OCI-LY7 (cell line): Measurements from ENCODE around the gene TMEM86B. TPM values are rescaled to one million over a fixed set of nuclear protein-coding genes. Genes with fewer than 3 reads are reported as not detected.

Source experiments
- BruUV-seq: library from RNA; stranded (reverse); fragments of 400-500 nt; replicated peaks from 2 replicates; lab custom pipeline; 2021; lab: Mats Ljungman, UMichigan
- CTCF ChIA-PET: fragments of 300-600 bp; sonication (Branson Sonifier 250); formaldehyde crosslinking; loops from one replicate; lab custom pipeline; 2022; ENCODE audit warnings: antibody characterized with exemption; ENCODE audit not compliant: unreplicated experiment; lab: Charles Lee
- POLR2A ChIA-PET: fragments of 300-600 bp; sonication (Branson Sonifier 250); formaldehyde crosslinking; loops from one replicate; lab custom pipeline; 2022; ENCODE audit warnings: antibody characterized with exemption; lab: Charles Lee
- DNase-seq: peaks from one replicate; pipeline ENCODE4 v3.0.0-alpha.2; 2015; ENCODE audit warnings: low spot score
- H2AFZ ChIP-seq: fragments of 200-600 bp; sonication (generic), shearing (Covaris generic); 2 replicates; pipeline ENCODE4 v1.6.1; 2014; ENCODE audit warnings: mild to moderate bottlenecking, antibody characterized with exemption, low read length, moderate library complexity
- H3K27ac ChIP-seq: fragments of 200-600 bp; sonication (generic); 2 replicates; pipeline ENCODE4 v1.5.1; 2014; ENCODE audit warnings: mixed run types, low read depth, mild to moderate bottlenecking, moderate library complexity, low read length, inconsistent platforms; ENCODE audit not compliant: poor library complexity, severe bottlenecking
- H3K36me3 ChIP-seq: fragments of 200-600 bp; sonication (generic); 2 replicates; pipeline ENCODE4 v1.6.1; 2014; ENCODE audit warnings: mild to moderate bottlenecking, antibody characterized with exemption, low read length, moderate library complexity, mixed read lengths; ENCODE audit not compliant: insufficient read depth
- H3K4me1 ChIP-seq: fragments of 200-600 bp; sonication (generic); 2 replicates; pipeline ENCODE4 v1.5.1; 2014; ENCODE audit warnings: mild to moderate bottlenecking, low read length; ENCODE audit not compliant: insufficient read depth, poor library complexity, severe bottlenecking
- H3K4me2 ChIP-seq: fragments of 200-600 bp; sonication (generic); 2 replicates; pipeline ENCODE4 v1.6.1; 2014; ENCODE audit warnings: mild to moderate bottlenecking, low read length
- H3K4me3 ChIP-seq: fragments of 200-600 bp; sonication (generic); 2 replicates; pipeline ENCODE4 v1.5.1; 2014; ENCODE audit warnings: mild to moderate bottlenecking, low read depth, low read length; ENCODE audit not compliant: poor library complexity, severe bottlenecking
- H3K79me2 ChIP-seq: fragments of 200-600 bp; sonication (generic); 2 replicates; pipeline ENCODE4 v1.6.1; 2016; ENCODE audit warnings: low read depth, mild to moderate bottlenecking, low read length, moderate library complexity, mixed read lengths; ENCODE audit not compliant: insufficient read depth
- H3K9me2 ChIP-seq: fragments of 200-600 bp; sonication (generic); 2 replicates; pipeline ENCODE4 v1.6.1; 2016; ENCODE audit warnings: mild to moderate bottlenecking, low read length, mixed read lengths; ENCODE audit not compliant: insufficient read depth
- H3K9me3 ChIP-seq: fragments of 200-600 bp; sonication (generic); 2 replicates; pipeline ENCODE4 v1.6.1; 2014; ENCODE audit warnings: mild to moderate bottlenecking, mixed run types, low read length, mixed read lengths
- H4K20me1 ChIP-seq: fragments of 200-600 bp; sonication (generic); 2 replicates; pipeline ENCODE4 v1.6.1; 2014; ENCODE audit warnings: mild to moderate bottlenecking, antibody characterized with exemption, low read length, moderate library complexity, mixed read lengths; ENCODE audit not compliant: insufficient read depth
- CTCF ChIP-seq: fragments of 200-600 bp; sonication (generic); conservative IDR thresholded peaks from 2 replicates; pipeline ENCODE4 v1.5.1; 2014; ENCODE audit warnings: mild to moderate bottlenecking, antibody characterized with exemption, low read length, moderate library complexity, mixed read lengths
- EZH2phosphoT487 ChIP-seq: fragments of 200-600 bp; sonication (generic); IDR thresholded peaks from 2 replicates; pipeline ENCODE4 v1.6.1; 2018; ENCODE audit warnings: low read depth, borderline replicate concordance, mild to moderate bottlenecking, mixed run types, antibody characterized with exemption, low read length, moderate library complexity, mixed read lengths
- intact Hi-C: fragments of 100-400 bp; cut with micrococcal nuclease; formaldehyde crosslinking; loops from one replicate; pipeline ENCODE4 v1.10.0; 2022; ENCODE audit not compliant: unreplicated experiment
- total RNA-seq, 2 experiments: library from RNA; depleted of rRNA in 1 of 2; stranded (reverse); fragments of >200 nt in 1 of 2; shearing (Covaris generic) in 1 of 2; gene quantifications; 2 replicates each; pipeline ENCODE4 v1.2.3, GENCODE V29; 2014 to 2022

Gene TMEM86B
- total RNA-seq, 2 experiments from 2014 or later, result 8.1 to 13.8 TPM

- no peak for DNase-seq
- CTCF ChIA-PET, result no interaction called here
- TF ChIP-seq CTCF (no peak), EZH2phosphoT487 (no peak)
- Histone ChIP-seq H4K20me1 (peaks cover 7% of the 10 kb centered on the region; the same call in 1 of the 2 replicates), H2AFZ (no peak overlapping the region), H3K79me2 (no peaks in the 10 kb centered on the region), H3K9me3 (no peaks in the 10 kb centered on the region), H3K36me3 (peaks cover 99% of the 10 kb centered on the region), H3K4me2 (no peak overlapping the region), H3K4me1 (no peaks in the 10 kb centered on the region), H3K9me2 (no peaks in the 10 kb centered on the region), H3K4me3 (no peak overlapping the region), H3K27ac (no peak overlapping the region)
- intact Hi-C loops, result no loop called here
- BruUV-seq, result no TSS peak
- POLR2A ChIA-PET, result interaction anchor here (0.6 kb wide), 1 partner anchor 46 kb away, joined by 3 read pairs; no protein-coding TSS in a partner anchor
Measured at GRCh38 chr19:55241143-55241934, 12.8 kb upstream of the TMEM86B start.

GRCh38 chr19:55240713-55241020 lies 12.1 kb upstream of the TMEM86B start:
- no peak overlapping the region for H2AFZ ChIP-seq
- no peaks in the 10 kb centered on the region for H3K9me3 ChIP-seq
- H3K4me2 ChIP-seq, result no peak overlapping the region
- ChIA-PET CTCF (no interaction called here), POLR2A (no interaction called here)
- no peaks in the 10 kb centered on the region for H3K4me1 ChIP-seq
- TF ChIP-seq CTCF, result no peak
- TF ChIP-seq EZH2phosphoT487, result no peak
- peaks cover 7% of the 10 kb centered on the region; the same call in 1 of the 2 replicates for H4K20me1 ChIP-seq
- H3K27ac ChIP-seq, result no peak overlapping the region
- no peak overlapping the region for H3K4me3 ChIP-seq
- intact Hi-C loops, result no loop called here
- no peaks in the 10 kb centered on the region for H3K79me2 ChIP-seq
- H3K9me2 ChIP-seq, result no peaks in the 10 kb centered on the region
- DNase-seq, result no peak
- BruUV-seq, result no TSS peak
- peaks cover 99% of the 10 kb centered on the region for H3K36me3 ChIP-seq

- H3K9me3 ChIP-seq, result no peaks in the 10 kb centered on the region
- TF ChIP-seq CTCF (no peak), EZH2phosphoT487 (no peak)
- ChIA-PET POLR2A (no interaction called here), CTCF (no interaction called here)
- H3K36me3 ChIP-seq, result peaks cover 98% of the 10 kb centered on the region
- no peak overlapping the region for H3K4me2 ChIP-seq
- no peaks in the 10 kb centered on the region for H3K9me2 ChIP-seq
- H3K4me3 ChIP-seq, result no peak overlapping the region
- H3K27ac ChIP-seq, result no peak overlapping the region
- no peak for DNase-seq
- H2AFZ ChIP-seq, result no peak overlapping the region
- BruUV-seq, result no TSS peak
- H4K20me1 ChIP-seq, result peaks cover 7% of the 10 kb centered on the region; the same call in 1 of the 2 replicates
- intact Hi-C loops, result no loop called here
- H3K79me2 ChIP-seq, result no peaks in the 10 kb centered on the region
- no peaks in the 10 kb centered on the region for H3K4me1 ChIP-seq
Measured at GRCh38 chr19:55239004-55239403, 10.4 kb upstream of the TMEM86B start.
